Ascending aorta (tissue), 2 donors: ENCODE results near the gene ENTREP1. TPM values are rescaled to one million over a fixed set of nuclear protein-coding genes. Genes with fewer than 3 reads are reported as not detected.

ENCODE experiments used
- DNase-seq, 2 donors: peaks; one replicate each; pipeline ENCODE4 v3.0.0-alpha.2; 2019; ENCODE audit warnings: low spot score in 2 of 2
- H3K27ac ChIP-seq, 2 donors: fragments of 200-600 bp; sonication (generic); one replicate each; pipeline ENCODE4 v1.5.1; 2016 to 2017; ENCODE audit warnings: mild to moderate bottlenecking in 1 of 2
- H3K27me3 ChIP-seq: fragments of 200-600 bp; sonication (generic); one replicate; pipeline ENCODE4 v1.5.1; 2017
- H3K36me3 ChIP-seq, 2 donors: fragments of 200-600 bp; sonication (generic); one replicate each; pipeline ENCODE4 v1.5.1; 2016
- H3K4me1 ChIP-seq, 2 donors: fragments of 200-600 bp; sonication (generic); one replicate each; pipeline ENCODE4 v1.5.1; 2016 to 2017; ENCODE audit warnings: mild to moderate bottlenecking in 1 of 2
- H3K4me3 ChIP-seq, 2 donors: fragments of 200-600 bp; sonication (generic); one replicate each; pipeline ENCODE4 v1.5.1; 2016 to 2017; ENCODE audit warnings: mild to moderate bottlenecking in 1 of 2
- H3K9me3 ChIP-seq, 2 donors: fragments of 200-600 bp; sonication (generic); one replicate each; pipeline ENCODE4 v1.5.1; 2016
- CTCF ChIP-seq, 3 experiments: fragments of 200-600 bp in 2 of 3; fragments of 450-650 bp in 1 of 3; sonication (generic) in 2 of 3; IDR thresholded peaks; one replicate each; pipeline ENCODE4 v1.5.1; 2016 to 2019; ENCODE audit warnings: antibody characterized with exemption in 3 of 3, mild to moderate bottlenecking in 1 of 3, moderate library complexity in 1 of 3
- intact Hi-C: fragments of 100-400 bp; cut with DNase I; formaldehyde crosslinking; loops from one replicate; pipeline ENCODE4 v1.15.1; 2023
- total RNA-seq: library from RNA; depleted of rRNA; stranded (reverse); fragments of >200 nt; gene quantifications from one replicate; pipeline ENCODE4 v1.1.0, GENCODE V29; 2016

ENTREP1 gene
- 4.2 TPM for total RNA-seq

GRCh38 chr9:69324549-69325401, at the start of gene ENTREP1:
ENTREP1 (plus strand) TSS chr9:69325215; CDS start chr9:69325310, 95 bp downstream.
- peak within 1 kb of the TSS; percentile 35 to 65 for H3K27ac ChIP-seq
- peak in 2 of 3 experiments; percentile 5 to 21 for TF ChIP-seq CTCF (IDR thresholded peaks at IDR 0.05)
- DNase-seq = peak in 1 of 2 donors; percentile 71
- intact Hi-C loops = loop anchor here (5.0 kb wide), 1 partner anchor 53 kb away; no protein-coding TSS in a partner anchor
- peak within 1 kb of the TSS; percentile 69 to 71 for H3K4me3 ChIP-seq
- no peaks in the 10 kb centered on the region for H3K27me3 ChIP-seq
- H3K9me3 ChIP-seq = no peaks in the 10 kb centered on the region
- peaks cover 0 to 8% of the 10 kb centered on the region in 2 donors for H3K4me1 ChIP-seq
- no peaks in the 10 kb centered on the region for H3K36me3 ChIP-seq

GRCh38 chr9:69276775-69277174, 48.2 kb upstream of the ENTREP1 start:
- no peak for TF ChIP-seq CTCF (IDR thresholded peaks at IDR 0.05)
- DNase-seq = no peak
- Histone ChIP-seq H3K27me3 (no peaks in the 10 kb centered on the region), H3K4me1 (no peaks in the 10 kb centered on the region), H3K36me3 (no peaks in the 10 kb centered on the region), H3K4me3 (no peak overlapping the region), H3K9me3 (no peaks in the 10 kb centered on the region), H3K27ac (no peak overlapping the region)
- intact Hi-C loops = no loop called here

- intact Hi-C loops = no loop called here
- H3K27me3 ChIP-seq = no peaks in the 10 kb centered on the region
- no peak overlapping the region for H3K27ac ChIP-seq
- no peak for TF ChIP-seq CTCF (IDR thresholded peaks at IDR 0.05)
- no peak for DNase-seq
- H3K4me1 ChIP-seq = no peaks in the 10 kb centered on the region
- no peaks in the 10 kb centered on the region for H3K9me3 ChIP-seq
- no peak overlapping the region for H3K4me3 ChIP-seq
- no peaks in the 10 kb centered on the region for H3K36me3 ChIP-seq
Observed at GRCh38 chr9:69279084-69279731, 45.8 kb upstream of the ENTREP1 start.

- intact Hi-C loops = no loop called here
- no peaks in the 10 kb centered on the region for H3K27me3 ChIP-seq
- no peak overlapping the region for H3K27ac ChIP-seq
- H3K36me3 ChIP-seq = no peaks in the 10 kb centered on the region
- H3K4me3 ChIP-seq = no peak overlapping the region
- TF ChIP-seq CTCF (IDR thresholded peaks at IDR 0.05) = no peak
- H3K9me3 ChIP-seq = no peaks in the 10 kb centered on the region
- DNase-seq = no peak
- H3K4me1 ChIP-seq = no peaks in the 10 kb centered on the region
Observed at GRCh38 chr9:69279733-69280132, 45.3 kb upstream of the ENTREP1 start.

- H3K27ac ChIP-seq = no peak overlapping the region
- TF ChIP-seq CTCF (IDR thresholded peaks at IDR 0.05) = no peak
- no peaks in the 10 kb centered on the region for H3K27me3 ChIP-seq
- no peaks in the 10 kb centered on the region for H3K36me3 ChIP-seq
- H3K4me1 ChIP-seq = no peaks in the 10 kb centered on the region
- H3K4me3 ChIP-seq = no peak overlapping the region
- intact Hi-C loops = no loop called here
- H3K9me3 ChIP-seq = no peaks in the 10 kb centered on the region
- no peak for DNase-seq
Observed at GRCh38 chr9:69283003-69283402, 42.0 kb upstream of the ENTREP1 start.
